HG03521 (cell line): Measurements from ENCODE around the gene WDFY2.
A peak's percentile ranks its signal among the peaks of the same experiment; 100 is the strongest.

Experiments used
- ATAC-seq: cut with Tn5 transposase; IDR thresholded peaks from one replicate; pipeline ENCODE4 v1.9.1; 2021; ENCODE audit warnings: mild to moderate bottlenecking, moderate library complexity; ENCODE audit not compliant: unreplicated experiment

Gene WDFY2

GRCh38 chr13:51783428-51784094 is 199.3 kb downstream of the WDFY2 start:
- ATAC-seq: no peak

GRCh38 chr13:51784097-51784496 is 199.8 kb downstream of the WDFY2 start:
- ATAC-seq: no peak

- no peak for ATAC-seq
Observed at GRCh38 chr13:51785712-51786424, 201.6 kb downstream of the WDFY2 start.

- ATAC-seq: no peak
Observed at GRCh38 chr13:51786425-51787265, 202.4 kb downstream of the WDFY2 start.

- no peak for ATAC-seq
Observed at GRCh38 chr13:51793570-51794271, 209.5 kb downstream of the WDFY2 start.

- no peak for ATAC-seq
Observed at GRCh38 chr13:51794964-51795363, 210.7 kb downstream of the WDFY2 start.

GRCh38 chr13:51795419-51795818 is 211.2 kb downstream of the WDFY2 start:
- ATAC-seq: no peak

- ATAC-seq: no peak
Observed at GRCh38 chr13:51796546-51796945, 212.3 kb downstream of the WDFY2 start.

- no peak for ATAC-seq
Observed at GRCh38 chr13:51797664-51798488, 213.6 kb downstream of the WDFY2 start.

- no peak for ATAC-seq
Observed at GRCh38 chr13:51799261-51799660, 215.0 kb downstream of the WDFY2 start.

GRCh38 chr13:51800486-51800885 is 216.2 kb downstream of the WDFY2 start:
- no peak for ATAC-seq

GRCh38 chr13:51801631-51802099 is 217.4 kb downstream of the WDFY2 start:
- ATAC-seq: no peak

GRCh38 chr13:51802631-51803418 is 218.6 kb downstream of the WDFY2 start:
- no peak for ATAC-seq

GRCh38 chr13:51803422-51804294 is 219.4 kb downstream of the WDFY2 start, which contains the start of gene DHRS12:
DHRS12 (minus strand) TSS chr13:51804163; CDS start chr13:51799659, 4,504 bp downstream.
- peak; percentile 82 for ATAC-seq

GRCh38 chr13:51804295-51805172 is 220.3 kb downstream of the WDFY2 start:
- no peak for ATAC-seq

- ATAC-seq: no peak
Observed at GRCh38 chr13:51805313-51805712, 221.1 kb downstream of the WDFY2 start.

- no peak for ATAC-seq
Observed at GRCh38 chr13:51805925-51806324, 221.7 kb downstream of the WDFY2 start.
